ENCODE measurements around the gene GNAT2.

Gene GNAT2

DNA sequence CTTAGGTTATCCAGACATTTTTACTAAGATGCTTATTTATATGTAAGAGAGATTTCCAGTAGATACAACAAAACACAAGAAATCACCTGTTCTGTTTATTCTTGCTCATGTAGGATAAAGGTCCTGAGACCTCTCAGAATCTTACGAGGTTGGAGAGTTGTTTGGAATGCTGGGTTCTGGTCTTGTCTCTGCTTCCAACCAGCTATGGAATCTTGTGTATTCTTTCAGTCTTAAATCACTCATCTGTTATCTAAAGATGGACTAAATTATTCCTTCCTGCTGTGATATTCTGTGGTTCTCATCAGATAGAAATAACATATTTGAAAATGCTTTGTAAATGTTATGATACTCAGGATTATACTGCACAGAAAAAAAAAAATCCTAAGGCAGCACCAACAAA lies 21.3 kb downstream of the GNAT2 start:
- TF ChIP-seq, protein P1, sequence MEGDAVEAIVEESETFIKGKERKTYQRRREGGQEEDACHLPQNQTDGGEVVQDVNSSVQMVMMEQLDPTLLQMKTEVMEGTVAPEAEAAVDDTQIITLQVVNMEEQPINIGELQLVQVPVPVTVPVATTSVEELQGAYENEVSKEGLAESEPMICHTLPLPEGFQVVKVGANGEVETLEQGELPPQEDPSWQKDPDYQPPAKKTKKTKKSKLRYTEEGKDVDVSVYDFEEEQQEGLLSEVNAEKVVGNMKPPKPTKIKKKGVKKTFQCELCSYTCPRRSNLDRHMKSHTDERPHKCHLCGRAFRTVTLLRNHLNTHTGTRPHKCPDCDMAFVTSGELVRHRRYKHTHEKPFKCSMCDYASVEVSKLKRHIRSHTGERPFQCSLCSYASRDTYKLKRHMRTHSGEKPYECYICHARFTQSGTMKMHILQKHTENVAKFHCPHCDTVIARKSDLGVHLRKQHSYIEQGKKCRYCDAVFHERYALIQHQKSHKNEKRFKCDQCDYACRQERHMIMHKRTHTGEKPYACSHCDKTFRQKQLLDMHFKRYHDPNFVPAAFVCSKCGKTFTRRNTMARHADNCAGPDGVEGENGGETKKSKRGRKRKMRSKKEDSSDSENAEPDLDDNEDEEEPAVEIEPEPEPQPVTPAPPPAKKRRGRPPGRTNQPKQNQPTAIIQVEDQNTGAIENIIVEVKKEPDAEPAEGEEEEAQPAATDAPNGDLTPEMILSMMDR (IDR thresholded peaks at IDR 0.05; ENCODE audit: control insufficient read depth, insufficient read depth, low read depth, low read length, missing control alignments): no peak
- no peak for DNase-seq (ENCODE audit: low read depth)

GRCh38 chr1:109595531-109595930 lies 23.9 kb downstream of the GNAT2 start:
- DNase-seq (ENCODE audit: low read depth): no peak
- TF ChIP-seq, protein P1 (IDR thresholded peaks at IDR 0.05; ENCODE audit: control insufficient read depth, insufficient read depth, low read depth, low read length, missing control alignments): no peak
- H3K4me3 ChIP-seq (ENCODE audit: control insufficient read depth, low read depth, low read length): no peak overlapping the region

More for the DNA sequence above, 21.3 kb downstream of the GNAT2 start:
- H3K4me3 ChIP-seq (ENCODE audit: control insufficient read depth, low read depth, low read length): no peak overlapping the region

DNA sequence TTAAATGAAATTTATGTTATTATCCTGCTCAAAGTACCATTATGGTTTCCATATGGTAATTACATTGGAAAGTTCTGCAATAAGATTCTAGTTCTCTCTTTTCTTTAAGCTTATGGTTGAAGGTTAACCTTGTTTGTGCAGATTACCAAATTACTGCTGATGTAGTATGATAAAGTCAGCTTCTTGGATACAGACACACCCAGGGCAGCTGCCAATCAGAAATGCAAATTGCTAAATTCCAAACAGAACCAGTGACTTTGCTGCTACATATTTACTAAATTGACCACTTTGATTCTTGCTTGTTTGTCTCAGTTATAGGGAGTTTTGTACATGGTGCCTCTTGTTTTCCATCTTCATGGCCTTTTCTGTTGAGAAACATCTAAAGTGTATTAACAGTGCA lies 26.5 kb downstream of the GNAT2 start:
- DNase-seq (ENCODE audit: low read depth): no peak
- TF ChIP-seq, protein P1 (IDR thresholded peaks at IDR 0.05; ENCODE audit: control insufficient read depth, insufficient read depth, low read depth, low read length, missing control alignments): no peak
- H3K4me3 ChIP-seq (ENCODE audit: control insufficient read depth, low read depth, low read length): no peak overlapping the region

GRCh38 chr1:109589679-109590078 lies 29.7 kb downstream of the GNAT2 start:
- no peak for DNase-seq (ENCODE audit: low read depth)
- TF ChIP-seq, protein P1 (IDR thresholded peaks at IDR 0.05; ENCODE audit: control insufficient read depth, insufficient read depth, low read depth, low read length, missing control alignments): no peak
- H3K4me3 ChIP-seq (ENCODE audit: control insufficient read depth, low read depth, low read length): no peak overlapping the region

- no peak overlapping the region for H3K4me3 ChIP-seq (ENCODE audit: control insufficient read depth, low read depth, low read length)
- TF ChIP-seq, protein P1 (IDR thresholded peaks at IDR 0.05; ENCODE audit: control insufficient read depth, insufficient read depth, low read depth, low read length, missing control alignments): no peak
- no peak for DNase-seq (ENCODE audit: low read depth)
Measured at GRCh38 chr1:109589177-109589576, 30.2 kb downstream of the GNAT2 start.

DNA sequence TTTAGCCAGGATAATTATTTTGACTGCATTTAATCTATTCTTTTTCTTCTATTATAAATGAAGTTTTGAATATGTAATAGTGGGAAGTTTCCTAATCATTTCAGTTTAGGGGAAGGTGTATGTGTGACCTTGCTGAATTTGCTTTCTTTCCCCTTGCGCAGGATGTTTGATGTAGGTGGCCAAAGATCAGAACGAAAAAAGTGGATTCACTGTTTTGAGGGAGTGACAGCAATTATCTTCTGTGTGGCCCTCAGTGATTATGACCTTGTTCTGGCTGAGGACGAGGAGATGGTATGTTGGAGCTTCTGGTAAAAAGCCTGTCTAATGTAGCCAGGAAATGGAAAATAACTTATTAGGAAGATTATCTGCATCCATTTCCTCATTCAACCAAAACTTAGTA lies 33.4 kb downstream of the GNAT2 start:
- H3K4me3 ChIP-seq (ENCODE audit: control insufficient read depth, low read depth, low read length): no peak overlapping the region
- TF ChIP-seq, protein P1 (IDR thresholded peaks at IDR 0.05; ENCODE audit: control insufficient read depth, insufficient read depth, low read depth, low read length, missing control alignments): no peak
- no peak for DNase-seq (ENCODE audit: low read depth)

DNA sequence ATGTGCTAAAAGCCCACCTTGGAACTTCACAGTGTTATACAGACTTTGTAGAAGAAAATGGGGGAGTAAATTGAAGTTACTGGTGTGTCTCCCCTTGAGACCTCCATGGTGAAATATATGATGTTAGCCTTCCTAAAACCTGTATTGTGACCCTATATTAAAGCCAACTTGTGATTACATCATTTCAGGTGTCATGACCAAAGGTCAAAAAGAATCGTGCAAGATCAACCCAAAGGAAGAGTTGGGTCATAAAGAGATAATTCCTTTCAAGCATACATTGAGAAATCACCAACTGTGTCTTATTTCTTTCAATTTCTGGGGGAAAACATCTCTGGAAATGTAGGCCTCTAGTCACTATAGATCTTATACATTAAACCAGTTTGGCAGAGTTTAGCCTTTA lies 34.6 kb downstream of the GNAT2 start:
- TF ChIP-seq, protein P1 (IDR thresholded peaks at IDR 0.05; ENCODE audit: control insufficient read depth, insufficient read depth, low read depth, low read length, missing control alignments): no peak
- H3K4me3 ChIP-seq (ENCODE audit: control insufficient read depth, low read depth, low read length): no peak overlapping the region
- DNase-seq (ENCODE audit: low read depth): no peak

All from AG09309 (cell line).